D721Med (cell line): ENCODE data around the gene CABCOCO1.

Source experiments
- DNase-seq: peaks from one replicate; pipeline ENCODE4 v3.0.0; 2011; ENCODE audit warnings: low spot score; ENCODE audit not compliant: insufficient read length
- FAIRE-seq: peaks from 2 replicates; lab custom pipeline; 2011; peaks lifted over from hg19 to GRCh38; lab: Jason Lieb, UNC
- TF ChIP-seq, protein P1 (sequence below): IDR thresholded peaks from 2 replicates; pipeline ENCODE4 v1.5.1; 2012; ENCODE audit warnings: mild to moderate bottlenecking, control low read depth; ENCODE audit not compliant: insufficient read depth; ENCODE audit errors: missing control alignments

The CABCOCO1 gene

DNA sequence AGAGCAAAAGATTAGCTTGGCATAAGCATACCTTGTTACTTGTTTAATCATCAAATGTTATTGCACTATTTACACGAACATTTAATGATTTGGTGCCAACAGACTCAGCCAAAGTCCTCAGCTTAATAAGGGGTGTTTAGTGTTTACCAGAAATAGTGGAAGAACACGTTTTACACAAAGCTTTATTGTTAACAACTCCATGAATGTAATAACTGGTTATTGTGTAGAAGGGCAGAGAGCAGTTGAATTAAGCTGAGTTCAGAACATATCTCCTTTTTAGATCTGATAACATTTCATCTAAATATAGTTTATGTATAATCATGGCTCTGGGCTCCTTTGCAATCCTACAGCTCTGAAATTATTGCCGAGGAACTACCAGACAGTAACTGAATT lies 99.1 kb downstream of the CABCOCO1 start:
- TF ChIP-seq, protein P1, sequence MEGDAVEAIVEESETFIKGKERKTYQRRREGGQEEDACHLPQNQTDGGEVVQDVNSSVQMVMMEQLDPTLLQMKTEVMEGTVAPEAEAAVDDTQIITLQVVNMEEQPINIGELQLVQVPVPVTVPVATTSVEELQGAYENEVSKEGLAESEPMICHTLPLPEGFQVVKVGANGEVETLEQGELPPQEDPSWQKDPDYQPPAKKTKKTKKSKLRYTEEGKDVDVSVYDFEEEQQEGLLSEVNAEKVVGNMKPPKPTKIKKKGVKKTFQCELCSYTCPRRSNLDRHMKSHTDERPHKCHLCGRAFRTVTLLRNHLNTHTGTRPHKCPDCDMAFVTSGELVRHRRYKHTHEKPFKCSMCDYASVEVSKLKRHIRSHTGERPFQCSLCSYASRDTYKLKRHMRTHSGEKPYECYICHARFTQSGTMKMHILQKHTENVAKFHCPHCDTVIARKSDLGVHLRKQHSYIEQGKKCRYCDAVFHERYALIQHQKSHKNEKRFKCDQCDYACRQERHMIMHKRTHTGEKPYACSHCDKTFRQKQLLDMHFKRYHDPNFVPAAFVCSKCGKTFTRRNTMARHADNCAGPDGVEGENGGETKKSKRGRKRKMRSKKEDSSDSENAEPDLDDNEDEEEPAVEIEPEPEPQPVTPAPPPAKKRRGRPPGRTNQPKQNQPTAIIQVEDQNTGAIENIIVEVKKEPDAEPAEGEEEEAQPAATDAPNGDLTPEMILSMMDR, result no peak
- no peak for DNase-seq
- no peak for FAIRE-seq

DNA sequence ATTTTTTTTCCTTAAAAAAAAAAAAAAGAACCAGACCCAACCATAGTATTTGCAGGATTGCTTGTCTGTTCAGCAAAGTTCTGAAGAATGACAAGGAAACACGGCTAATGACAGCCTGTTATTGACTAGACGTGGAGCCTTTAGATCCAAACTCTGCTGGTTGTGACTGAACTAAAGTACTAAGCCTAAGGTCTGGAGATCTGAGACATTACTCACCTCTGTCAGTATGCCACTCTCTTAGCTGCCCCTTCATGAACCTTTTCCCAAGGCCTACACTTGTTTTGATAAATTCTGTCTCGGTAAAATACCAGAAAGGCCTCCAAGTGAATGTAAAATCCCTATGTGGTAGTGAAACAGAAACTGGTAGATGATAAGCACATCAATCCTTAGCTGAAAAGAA lies 101.0 kb downstream of the CABCOCO1 start:
- DNase-seq, result no peak
- FAIRE-seq, result no peak
- TF ChIP-seq, protein P1, result no peak

DNA sequence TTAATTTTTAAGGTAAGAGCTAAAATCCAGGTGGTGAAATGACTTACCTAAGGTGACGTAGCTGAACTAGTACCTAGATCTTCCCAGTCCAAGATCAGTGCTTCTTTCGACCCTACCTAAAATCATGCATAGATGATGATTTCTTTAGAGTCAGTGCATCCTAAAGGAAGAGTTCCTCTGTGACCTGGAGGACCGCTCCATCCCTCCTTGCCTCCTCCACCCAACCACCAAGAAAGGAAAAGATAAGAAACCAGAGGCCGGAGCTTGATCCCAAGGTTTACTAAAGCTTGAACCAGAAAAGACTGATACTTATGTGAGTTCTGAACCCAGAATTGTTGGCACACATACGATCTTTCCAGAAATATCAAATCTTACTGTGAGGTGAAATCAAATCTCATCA lies 101.8 kb downstream of the CABCOCO1 start:
- TF ChIP-seq, protein P1, result no peak
- DNase-seq (no peak), FAIRE-seq (no peak)

DNA sequence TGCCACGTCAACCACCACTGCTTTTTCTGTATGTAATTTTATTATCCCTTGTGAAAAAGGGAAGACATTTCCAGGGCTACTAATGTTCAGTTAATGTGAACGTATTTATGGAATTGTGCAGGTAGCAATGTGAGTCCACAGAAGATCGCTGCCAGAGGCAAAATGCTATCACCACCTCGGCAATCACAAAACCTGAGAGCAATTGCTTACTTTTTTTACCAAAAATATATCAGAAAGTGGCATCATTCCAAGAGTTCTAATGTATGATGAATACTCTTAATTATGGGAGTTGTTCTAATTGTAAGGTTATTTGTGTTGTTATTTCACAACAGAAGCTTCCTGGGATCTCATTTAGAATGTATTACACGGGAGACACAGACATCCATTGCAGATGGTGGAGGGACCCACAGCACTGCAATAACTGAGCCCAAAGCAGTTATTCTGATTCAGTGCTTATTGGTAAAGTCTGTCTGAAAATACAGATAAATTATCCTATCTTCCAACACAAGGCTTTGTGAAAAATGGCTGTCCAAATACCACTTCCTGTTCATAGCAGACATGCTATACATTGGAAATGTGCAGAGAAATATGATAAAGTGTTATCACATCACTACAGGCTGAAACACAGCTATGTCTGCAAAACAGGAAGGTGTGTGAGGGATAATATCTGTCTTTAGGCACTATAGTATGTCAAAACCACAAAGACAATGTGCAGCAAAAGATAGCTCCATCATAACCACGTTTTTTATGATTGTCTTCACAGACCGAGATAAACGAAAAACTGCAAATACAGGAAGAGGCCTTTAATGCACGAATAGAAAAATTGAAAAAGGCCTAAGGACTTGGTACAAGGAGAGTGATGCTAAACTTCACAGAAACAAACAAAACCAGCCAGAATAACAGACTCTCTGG lies 102.7 kb downstream of the CABCOCO1 start:
- FAIRE-seq (no peak), DNase-seq (no peak)
- TF ChIP-seq, protein P1, result no peak

DNA sequence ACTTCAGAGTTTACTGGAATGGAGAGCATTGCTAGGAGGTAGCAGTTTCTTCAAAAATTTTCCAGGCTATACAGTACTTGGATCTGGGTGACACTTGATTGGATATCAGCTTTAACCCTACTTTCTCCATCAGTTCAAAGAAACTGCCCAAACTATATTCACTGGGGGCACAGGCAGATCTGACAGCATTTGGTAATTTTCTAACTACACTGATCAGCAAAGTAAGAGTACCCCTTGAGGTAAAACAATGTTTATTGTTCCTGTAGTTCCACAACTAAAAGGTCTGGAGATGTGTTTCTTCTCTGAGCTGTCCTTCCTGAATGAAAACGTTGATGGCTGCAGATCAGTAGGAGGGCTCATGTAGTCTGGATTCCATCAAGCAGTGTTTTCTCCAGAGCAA lies 104.2 kb downstream of the CABCOCO1 start:
- FAIRE-seq (no peak), DNase-seq (no peak)
- TF ChIP-seq, protein P1, result no peak

DNA sequence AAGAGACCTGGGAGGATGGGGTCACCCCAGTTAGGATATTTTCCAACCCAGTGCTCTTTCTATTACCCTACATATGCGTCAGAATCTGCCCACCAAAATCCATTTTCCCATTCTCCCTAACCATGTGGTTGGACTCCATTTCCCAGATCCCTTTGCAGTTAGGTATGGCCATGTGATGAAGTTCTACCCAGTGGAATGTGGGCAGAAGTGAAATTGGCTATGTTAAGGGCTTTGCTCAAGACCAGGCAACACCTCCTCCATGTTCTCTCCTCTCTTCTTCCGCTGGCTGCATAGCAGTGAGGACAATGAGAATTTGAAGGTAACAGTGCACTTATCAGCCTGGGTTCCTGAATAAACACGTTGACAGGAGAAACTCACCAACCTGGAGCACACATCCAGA lies 111.3 kb downstream of the CABCOCO1 start:
- FAIRE-seq (no peak), DNase-seq (no peak)
- TF ChIP-seq, protein P1, result no peak

DNA sequence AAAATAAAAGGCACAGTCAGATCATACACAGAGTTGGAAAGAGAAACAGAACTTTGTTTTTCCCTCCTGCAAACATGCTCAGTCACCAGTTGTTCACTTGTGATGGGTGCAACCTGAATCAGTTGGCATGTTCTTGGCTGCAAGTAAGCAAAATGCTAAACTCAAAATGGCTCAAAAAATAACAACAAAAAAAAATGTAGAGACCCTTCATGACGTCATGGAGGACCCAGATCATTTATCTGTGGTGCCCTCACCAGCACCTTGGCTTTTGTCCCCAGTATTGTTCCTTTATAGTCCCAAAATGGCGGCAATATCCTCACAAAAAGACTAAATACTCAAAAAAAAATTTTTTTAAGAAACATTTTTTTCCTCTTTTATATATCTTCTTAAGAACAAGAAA lies 112.4 kb downstream of the CABCOCO1 start:
- TF ChIP-seq, protein P1, result no peak
- no peak for FAIRE-seq
- DNase-seq, result no peak
